NCI-H2196 (cell line): ENCODE results near the gene C9orf78.
A peak's percentile ranks its signal among the peaks of the same experiment; 100 is the strongest.

Source experiments
- DNase-seq: peaks from one replicate; lab custom pipeline; 2025; ENCODE audit not compliant: unreplicated experiment; lab: John Stamatoyannopoulos, UW

Gene C9orf78

DNA sequence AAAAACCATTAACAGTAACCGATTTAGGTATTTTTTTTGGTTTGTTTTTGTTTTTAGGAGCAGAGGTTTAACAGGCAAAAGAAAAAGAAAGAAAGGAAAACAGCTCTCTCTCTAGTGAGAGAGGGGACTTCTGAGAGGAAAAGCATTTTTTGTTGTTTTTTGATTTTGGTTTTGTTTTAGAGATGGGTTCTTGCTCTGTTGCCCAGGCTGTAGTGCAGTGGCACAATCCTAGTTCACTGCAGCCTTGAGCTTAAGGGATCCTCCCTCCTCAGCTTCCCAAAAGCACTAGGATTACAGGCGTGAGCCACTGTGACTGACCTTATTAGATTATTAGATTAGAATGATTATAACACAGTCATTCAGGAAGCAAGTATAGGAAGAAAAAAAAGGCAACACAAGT, 10.3 kb upstream of the C9orf78 start:
- DNase-seq = no peak

- no peak for DNase-seq
These were observed 6.0 kb upstream of the C9orf78 start for GRCh38 chr9:129841071-129841470.

DNA sequence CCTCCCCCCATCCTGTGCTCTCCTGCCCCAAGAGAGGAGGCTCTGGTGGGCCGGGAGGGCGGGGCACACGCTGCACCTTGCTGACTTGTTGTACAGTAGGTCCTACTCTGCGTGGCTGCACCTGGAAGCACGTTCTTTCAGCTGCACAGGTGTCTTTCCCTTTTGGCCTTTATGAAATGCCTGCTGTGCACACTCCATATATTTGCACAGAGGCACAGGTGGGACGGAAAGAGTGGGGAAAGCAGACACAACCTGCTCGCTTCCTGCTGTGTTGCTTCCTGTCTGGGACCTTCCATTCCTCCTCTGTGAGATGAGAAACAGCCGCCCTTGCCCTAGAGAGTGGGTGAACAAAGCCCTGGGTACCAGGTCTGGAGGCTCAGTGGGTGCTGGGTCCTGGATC, 5.0 kb upstream of the C9orf78 start:
- peak; percentile 68 for DNase-seq

DNA sequence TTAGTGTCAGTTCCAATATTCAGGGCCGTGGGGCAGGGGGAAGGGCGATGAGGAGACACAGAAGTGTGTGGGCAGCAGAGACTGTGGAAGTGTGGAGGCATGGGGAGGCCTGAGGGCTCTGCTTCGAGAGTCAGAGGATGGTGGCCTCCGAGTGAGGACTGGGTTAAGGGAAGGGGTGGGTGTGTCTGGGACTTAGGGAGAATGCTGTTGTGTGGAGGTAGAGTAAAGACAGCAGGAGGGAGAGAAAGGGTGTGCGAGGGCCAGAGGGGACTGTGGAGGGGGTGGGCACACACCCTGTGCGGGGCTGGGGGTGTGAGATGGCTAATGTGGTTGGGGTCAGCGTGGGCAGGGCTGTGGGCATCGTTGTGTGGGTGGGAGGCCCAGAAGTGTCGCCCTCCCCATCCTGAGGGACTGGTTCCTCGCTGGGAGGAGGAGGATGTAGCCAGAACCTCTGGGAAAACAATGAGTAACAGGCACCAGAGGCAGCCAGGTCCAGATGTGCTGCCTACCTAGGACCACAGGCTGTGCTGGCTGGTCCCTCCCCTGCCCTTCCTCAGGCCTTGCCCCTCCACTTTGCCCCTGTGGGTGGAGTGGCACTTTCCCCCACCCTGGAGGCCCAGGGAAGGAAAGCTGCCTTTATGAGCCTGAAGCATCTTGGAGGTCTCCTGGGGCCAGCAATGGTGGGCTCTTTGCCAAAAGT, 4.4 kb upstream of the C9orf78 start:
- peak; percentile 45 for DNase-seq

DNA sequence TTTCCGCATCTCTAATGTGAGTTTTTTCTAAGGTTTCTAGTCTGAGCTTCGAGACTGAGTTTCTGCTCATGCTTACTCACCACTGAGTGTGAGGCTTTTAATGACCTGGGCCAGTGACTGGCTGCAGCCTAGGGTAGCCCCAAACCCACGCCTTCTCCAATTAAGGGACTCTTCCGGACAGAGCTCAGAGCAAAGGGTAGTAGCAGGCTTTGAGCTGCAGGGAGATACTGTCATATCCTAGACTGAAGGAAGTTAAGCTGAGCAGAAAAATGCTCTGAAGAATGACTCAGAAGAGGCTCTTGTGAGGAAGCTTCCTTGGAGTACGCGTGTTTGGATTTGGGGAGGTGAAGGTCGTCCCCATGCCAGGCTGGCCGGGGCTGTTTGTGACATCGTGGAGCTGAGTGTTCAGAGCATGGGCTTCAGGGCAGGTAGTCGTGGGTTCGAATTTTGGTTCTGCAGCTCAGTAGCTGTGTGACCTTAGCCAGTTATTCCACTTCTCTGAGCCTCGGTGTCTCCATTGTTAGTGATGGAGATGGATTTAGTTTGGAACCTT, 3.7 kb upstream of the C9orf78 start:
- DNase-seq = no peak

GRCh38 chr9:129836311-129837007, 1.4 kb upstream of the C9orf78 start:
- no peak for DNase-seq

- no peak for DNase-seq
These were observed 767 bp upstream of the C9orf78 start for GRCh38 chr9:129835860-129836223.

DNA sequence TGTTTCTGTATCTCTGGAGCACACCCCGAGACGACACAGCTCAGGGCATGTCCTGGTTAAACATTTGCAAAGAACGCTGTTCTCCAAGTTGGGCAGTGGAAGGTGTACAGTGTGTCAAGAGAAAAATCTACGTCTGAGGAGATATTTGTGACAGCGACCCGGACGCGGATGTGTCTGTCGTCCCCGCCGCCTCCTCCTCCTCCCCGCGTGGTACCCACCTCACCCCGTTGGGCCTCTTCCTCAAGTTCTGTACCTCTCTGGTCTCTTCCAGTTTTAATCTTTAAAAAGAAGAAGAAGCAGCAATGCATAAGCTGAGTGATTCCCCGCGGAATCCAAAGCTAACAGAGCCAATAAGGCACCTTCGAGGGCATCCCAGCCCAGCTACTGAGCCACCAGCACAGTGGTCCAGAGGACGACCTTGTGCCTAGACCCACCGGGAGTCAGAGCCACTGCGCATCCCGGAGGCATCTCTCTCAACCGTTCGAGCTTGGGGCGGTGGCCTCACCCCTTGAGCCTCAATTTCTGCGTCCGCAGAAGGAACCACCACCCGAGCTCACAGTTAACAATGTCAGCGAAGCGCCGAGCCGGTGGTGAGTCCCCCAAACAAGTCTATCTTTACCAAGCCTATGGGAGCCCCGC, 467 bp downstream of the C9orf78 start:
- DNase-seq = no peak

- DNase-seq = no peak
These were observed 2.1 kb downstream of the C9orf78 start for GRCh38 chr9:129832982-129833381.

- DNase-seq = no peak
These were observed 6.1 kb downstream of the C9orf78 start for GRCh38 chr9:129828969-129829368.

- no peak for DNase-seq
These were observed 7.0 kb downstream of the C9orf78 start for GRCh38 chr9:129828051-129828450.

DNA sequence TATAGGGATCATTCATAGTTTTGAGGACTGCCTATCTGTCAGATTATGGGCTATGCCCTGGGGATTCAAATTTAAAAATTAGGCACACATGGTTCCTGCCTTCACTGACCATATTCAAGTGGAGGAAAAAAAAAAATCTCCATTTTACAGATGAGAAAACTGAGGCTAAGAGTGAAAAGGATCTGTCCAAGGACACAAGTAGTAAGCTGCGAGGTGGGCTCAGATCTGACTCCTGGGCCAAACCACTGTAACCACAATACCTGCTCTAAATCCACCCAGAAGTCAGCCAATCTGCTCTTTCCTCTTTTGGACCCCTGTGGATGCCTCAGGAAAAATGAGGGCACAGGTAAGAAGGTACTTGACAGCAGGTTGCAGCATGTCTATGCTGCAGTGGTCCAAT, 8.3 kb downstream of the C9orf78 start:
- DNase-seq = no peak

DNA sequence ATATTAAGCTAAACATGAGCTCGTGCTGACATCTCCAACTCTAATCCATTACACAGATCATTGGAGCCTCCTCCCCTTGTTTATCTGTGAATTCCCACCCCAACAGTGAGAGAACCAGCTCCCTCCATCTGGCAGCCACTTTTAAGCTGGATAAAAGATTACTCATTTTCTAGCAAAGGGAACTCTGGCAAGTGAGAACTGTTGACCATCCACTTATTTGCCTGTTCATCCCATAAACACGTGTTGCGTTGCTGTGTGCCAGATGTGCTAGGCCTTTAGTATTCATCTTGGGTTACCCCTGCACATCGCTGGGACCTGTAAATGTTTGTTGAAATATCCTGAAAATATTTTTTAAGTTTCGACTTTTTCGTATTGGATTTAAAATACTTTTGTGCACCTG, 8.7 kb downstream of the C9orf78 start:
- no peak for DNase-seq

DNA sequence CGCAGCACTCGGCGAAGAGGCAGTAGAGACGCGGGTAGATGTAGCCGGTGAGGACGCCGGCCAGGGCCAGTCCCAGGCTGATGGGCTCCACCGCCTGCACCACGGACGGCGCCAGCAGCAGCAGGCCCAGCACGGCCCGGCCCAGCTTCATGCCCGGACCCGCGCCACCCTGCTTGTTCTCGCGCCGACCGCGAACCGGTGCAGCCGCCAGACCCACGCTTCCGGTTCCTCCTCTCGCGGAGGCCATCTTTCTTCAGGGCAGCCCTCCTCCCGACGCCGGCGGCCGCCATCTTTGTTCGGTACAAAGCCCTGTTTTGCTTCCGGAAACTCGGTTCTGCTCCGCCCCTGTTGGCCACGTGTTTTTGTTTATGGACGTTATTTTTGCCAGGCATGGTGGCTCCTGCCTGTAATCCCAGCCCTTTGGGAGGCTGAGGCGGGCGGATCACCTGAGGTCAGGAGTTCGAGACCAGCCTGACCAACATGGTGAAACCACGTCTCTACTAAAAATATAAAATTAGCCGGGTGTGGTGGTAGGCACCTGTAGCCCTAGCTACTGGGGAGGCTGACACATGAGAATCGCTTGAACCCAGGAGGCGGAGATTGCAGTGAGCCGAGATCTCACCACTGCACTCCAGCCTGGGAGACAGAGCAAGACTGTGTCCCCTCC, 11.0 kb downstream of the C9orf78 start, which contains the start of gene TOR1A:
TSS of gene TOR1A (minus strand) at position 202 of the 667 bp plus-strand sequence. CDS start at position 151, 51 bp downstream.
- DNase-seq = peak; percentile 92

GRCh38 chr9:129823542-129823934, 11.5 kb downstream of the C9orf78 start:
- no peak for DNase-seq

DNA sequence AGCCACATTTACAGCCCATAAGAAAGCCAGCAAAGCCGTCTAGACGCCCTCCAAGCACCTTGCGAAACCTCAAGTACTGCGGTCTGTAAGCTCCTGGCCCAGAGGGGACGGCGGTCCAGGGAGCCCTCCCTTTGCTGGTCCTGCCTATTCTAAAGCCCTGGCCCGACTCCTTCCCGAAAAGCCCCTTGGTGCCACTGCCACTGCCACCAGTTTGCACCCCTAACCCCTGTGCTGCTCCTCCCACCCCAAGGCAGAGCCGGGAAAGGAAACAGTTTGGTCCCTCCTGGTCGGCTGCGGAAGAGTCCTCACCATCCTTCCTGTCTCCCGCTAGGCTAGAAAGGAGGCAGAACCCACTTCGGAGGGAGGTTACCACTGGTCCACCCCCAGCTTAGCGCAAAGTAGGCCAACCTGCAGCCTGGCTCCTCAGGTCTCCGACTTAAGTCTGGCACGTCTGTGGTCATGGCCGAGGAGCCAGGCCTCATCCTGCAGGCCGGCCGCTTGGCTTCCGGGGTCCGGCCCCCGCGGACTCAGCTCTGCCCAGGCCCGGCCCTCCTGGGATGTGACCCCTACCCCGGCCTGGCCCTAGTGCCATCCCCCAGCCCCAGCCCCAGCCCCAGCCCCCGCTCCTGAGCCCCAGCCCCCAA, 12.1 kb downstream of the C9orf78 start:
- DNase-seq = no peak

DNA sequence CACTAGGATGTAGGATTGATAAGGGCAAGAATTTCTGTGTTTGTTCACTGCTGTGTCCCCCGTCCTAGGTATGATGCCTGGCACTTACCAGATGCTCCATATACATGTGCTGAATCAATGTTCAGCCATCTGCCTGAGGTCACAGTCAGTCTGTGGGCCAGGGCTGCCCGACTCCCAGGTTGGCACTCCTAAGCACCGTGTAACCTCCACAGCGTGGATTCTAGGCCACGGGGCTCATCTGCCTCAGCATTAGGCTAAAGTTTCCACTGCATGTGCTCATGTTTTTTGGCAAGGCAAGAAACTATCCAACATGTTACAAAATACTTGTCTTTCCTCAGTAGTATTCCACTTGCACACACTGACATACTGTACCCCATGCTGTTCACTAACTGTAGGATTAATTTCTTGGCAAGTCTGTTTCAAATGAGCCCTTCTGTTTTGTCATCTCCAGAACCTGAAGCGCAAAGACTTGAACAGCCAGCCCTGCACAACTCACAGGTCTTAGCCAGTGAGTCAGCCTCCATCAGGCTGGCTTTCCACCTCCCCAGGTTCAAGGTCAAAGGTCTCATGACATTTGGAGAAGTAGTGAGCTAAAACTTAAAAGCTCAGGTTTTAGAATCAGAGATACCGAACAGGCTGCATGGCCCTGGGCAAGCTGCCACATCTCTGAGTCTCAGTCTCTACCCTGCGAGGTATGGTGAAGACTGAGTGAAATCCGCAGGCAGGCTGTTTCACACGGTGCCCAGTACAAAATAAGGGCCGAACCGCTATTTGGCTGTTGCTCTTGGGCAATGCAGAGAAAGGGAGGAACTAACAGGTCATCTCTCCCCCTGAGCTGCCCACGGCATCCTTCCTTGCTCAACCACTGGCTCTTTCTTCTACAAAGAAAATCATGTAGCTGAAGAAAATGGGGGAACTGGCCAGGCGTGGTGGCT, 18.3 kb downstream of the C9orf78 start:
- no peak for DNase-seq

DNA sequence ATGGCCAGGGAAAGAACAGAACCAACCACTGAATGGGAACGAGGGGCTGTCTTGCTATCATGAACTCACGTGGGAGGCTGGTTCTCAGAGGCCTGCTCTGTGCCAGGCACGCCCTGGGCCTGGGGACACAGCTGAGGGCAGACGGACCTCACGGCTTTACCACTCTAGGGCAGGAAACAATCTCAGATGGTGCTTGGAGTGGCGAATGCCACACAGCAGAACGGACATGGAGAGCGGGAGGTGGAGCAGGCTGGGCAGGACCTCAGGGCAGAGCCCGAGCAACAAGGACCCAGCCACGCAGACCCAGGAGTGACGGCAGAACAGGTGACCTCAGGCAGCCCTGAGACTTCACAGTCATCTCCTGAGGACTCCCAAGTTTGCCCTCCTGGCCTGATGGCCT, 19.8 kb downstream of the C9orf78 start:
- no peak for DNase-seq

- DNase-seq = no peak
These were observed 20.4 kb downstream of the C9orf78 start for GRCh38 chr9:129814432-129815223.
